ENCODE measurements around the gene KLHL42.

KLHL42 gene

GRCh38 chr12:27780612-27781408 lies 777 bp downstream of the KLHL42 start:
- peak; percentile 51 for DNase-seq

- DNase-seq: no peak
Measured at GRCh38 chr12:27781680-27782079, 1.6 kb downstream of the KLHL42 start.

GRCh38 chr12:27782481-27782880 lies 2.4 kb downstream of the KLHL42 start:
- no peak for DNase-seq

- no peak for DNase-seq
Measured at GRCh38 chr12:27785882-27786570, 6.0 kb downstream of the KLHL42 start.

GRCh38 chr12:27787559-27787958 lies 7.5 kb downstream of the KLHL42 start:
- DNase-seq: no peak

- DNase-seq: no peak
Measured at GRCh38 chr12:27790179-27790578, 10.1 kb downstream of the KLHL42 start.

- no peak for DNase-seq
Measured at GRCh38 chr12:27794818-27795584, 15.0 kb downstream of the KLHL42 start.

- no peak for DNase-seq
Measured at GRCh38 chr12:27796128-27796527, 16.1 kb downstream of the KLHL42 start.

GRCh38 chr12:27797301-27798025 lies 17.4 kb downstream of the KLHL42 start:
- no peak for DNase-seq

GRCh38 chr12:27800819-27801218 lies 20.8 kb downstream of the KLHL42 start:
- DNase-seq: no peak

GRCh38 chr12:27801630-27802029 lies 21.6 kb downstream of the KLHL42 start:
- DNase-seq: no peak

- DNase-seq: no peak
Measured at GRCh38 chr12:27802511-27802910, 22.5 kb downstream of the KLHL42 start.

GRCh38 chr12:27802936-27803335 lies 22.9 kb downstream of the KLHL42 start:
- DNase-seq: no peak

GRCh38 chr12:27805238-27805637 lies 25.2 kb downstream of the KLHL42 start:
- no peak for DNase-seq

- no peak for DNase-seq
Measured at GRCh38 chr12:27806259-27806658, 26.2 kb downstream of the KLHL42 start.

- no peak for DNase-seq
Measured at GRCh38 chr12:27807063-27807703, 27.1 kb downstream of the KLHL42 start.

GRCh38 chr12:27808841-27809240 lies 28.8 kb downstream of the KLHL42 start:
- DNase-seq: no peak

GRCh38 chr12:27810756-27811155 lies 30.7 kb downstream of the KLHL42 start:
- no peak for DNase-seq

- DNase-seq: no peak
Measured at GRCh38 chr12:27812502-27812901, 32.5 kb downstream of the KLHL42 start.

GRCh38 chr12:27814411-27814810 lies 34.4 kb downstream of the KLHL42 start:
- DNase-seq: no peak

- no peak for DNase-seq
Measured at GRCh38 chr12:27814851-27815591, 35.0 kb downstream of the KLHL42 start.

- DNase-seq: no peak
Measured at GRCh38 chr12:27817766-27818165, 37.7 kb downstream of the KLHL42 start.
